ENCODE data around the gene RBMX2. TPM values are rescaled to one million over a fixed set of nuclear protein-coding genes. Genes with fewer than 3 reads are reported as not detected.
A peak's percentile ranks its signal among the peaks of the same experiment; 100 is the strongest.
"Not testable (repeated sequence)": the region's sequence is repeated elsewhere in the genome, so short reads cannot be mapped to it uniquely, and the experiment has no call there.

Gene RBMX2, protein sequence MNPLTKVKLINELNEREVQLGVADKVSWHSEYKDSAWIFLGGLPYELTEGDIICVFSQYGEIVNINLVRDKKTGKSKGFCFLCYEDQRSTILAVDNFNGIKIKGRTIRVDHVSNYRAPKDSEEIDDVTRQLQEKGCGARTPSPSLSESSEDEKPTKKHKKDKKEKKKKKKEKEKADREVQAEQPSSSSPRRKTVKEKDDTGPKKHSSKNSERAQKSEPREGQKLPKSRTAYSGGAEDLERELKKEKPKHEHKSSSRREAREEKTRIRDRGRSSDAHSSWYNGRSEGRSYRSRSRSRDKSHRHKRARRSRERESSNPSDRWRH
- 10 to 100 TPM in 6 of 9 donors, 1 to 10 TPM in 3; 7.4 to 11.6 (median 10.6) TPM for total RNA-seq
- polyA plus RNA-seq: 10 to 100 TPM; 12.0 to 12.6 TPM
- long read RNA-seq, donor 1, partial matches to known transcripts: 3 of 5 reads
- long read RNA-seq, donor 1, other reads (novel, unspliced or antisense): 1 of 5 reads
- long read RNA-seq, donor 2, partial matches to known transcripts: 1 of 4 reads
- long read RNA-seq, donor 2, other reads (novel, unspliced or antisense): 1 of 4 reads
- long read RNA-seq, donor 3, partial matches to known transcripts: 2 of 5 reads
- long read RNA-seq, donor 3, other reads (novel, unspliced or antisense): 0 of 5 reads

DNA sequence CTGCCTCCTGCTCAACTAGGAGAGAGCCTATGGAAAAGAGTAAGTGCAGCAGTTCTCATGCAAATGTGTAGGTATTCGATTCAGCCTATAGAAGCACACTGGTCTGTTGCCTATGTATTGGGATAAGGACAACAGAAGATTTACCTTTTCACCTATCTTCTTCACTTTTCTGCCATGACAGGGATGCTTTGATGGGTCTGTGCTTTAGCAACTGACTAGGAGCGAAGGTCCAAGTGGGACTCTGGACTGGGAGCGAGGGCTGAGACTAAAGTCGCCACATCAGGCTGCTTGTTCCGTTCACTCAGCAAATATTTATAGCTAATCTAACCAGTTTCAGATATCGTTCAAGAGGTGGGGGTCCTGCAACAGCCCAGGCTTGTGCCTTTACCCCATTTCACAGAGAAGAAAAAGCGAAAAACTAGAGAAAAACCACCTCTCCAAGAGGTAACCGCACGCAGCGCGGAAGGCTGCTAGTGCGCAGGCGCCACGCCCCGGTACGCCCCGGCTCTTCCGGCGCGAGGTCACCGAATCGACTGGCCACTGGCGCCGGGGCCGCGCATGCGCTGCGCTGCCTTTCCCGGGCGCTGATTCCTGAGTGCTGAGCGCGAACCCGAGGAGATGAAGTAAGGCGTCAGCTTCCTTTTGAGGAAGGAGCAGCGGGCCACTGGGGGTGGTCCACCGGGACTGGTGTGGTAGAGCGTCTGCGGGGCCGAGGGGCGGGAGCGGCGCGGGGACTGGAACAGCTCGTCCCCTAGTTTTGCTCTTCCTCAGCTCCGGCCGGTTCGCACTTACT, at the start of gene RBMX2:
Gene RBMX2, plus strand, starts transcription at position 573 of the 793 bp plus-strand sequence. Its CDS starts 46 bp downstream, at position 619.
- 1 to 44% (median 21%) methylated on average over 37 to 47 of the region's 47 CpGs for WGBS, 4 donors
- intact Hi-C loops (cut with DNase I): loop anchor here in 1 of 10 donors (5.0 kb wide), 1 partner anchor 511 kb away; no protein-coding TSS in a partner anchor
- H3K27me3 ChIP-seq: peaks cover 0 to 8% (median 0%) of the 10 kb centered on the region in 9 donors
- H3K9me3 ChIP-seq: no peaks in the 10 kb centered on the region
- TF ChIP-seq POLR2A (IDR thresholded peaks at IDR 0.05): peak in 1 of 2 donors; percentile 76
- TF ChIP-seq, protein P1, sequence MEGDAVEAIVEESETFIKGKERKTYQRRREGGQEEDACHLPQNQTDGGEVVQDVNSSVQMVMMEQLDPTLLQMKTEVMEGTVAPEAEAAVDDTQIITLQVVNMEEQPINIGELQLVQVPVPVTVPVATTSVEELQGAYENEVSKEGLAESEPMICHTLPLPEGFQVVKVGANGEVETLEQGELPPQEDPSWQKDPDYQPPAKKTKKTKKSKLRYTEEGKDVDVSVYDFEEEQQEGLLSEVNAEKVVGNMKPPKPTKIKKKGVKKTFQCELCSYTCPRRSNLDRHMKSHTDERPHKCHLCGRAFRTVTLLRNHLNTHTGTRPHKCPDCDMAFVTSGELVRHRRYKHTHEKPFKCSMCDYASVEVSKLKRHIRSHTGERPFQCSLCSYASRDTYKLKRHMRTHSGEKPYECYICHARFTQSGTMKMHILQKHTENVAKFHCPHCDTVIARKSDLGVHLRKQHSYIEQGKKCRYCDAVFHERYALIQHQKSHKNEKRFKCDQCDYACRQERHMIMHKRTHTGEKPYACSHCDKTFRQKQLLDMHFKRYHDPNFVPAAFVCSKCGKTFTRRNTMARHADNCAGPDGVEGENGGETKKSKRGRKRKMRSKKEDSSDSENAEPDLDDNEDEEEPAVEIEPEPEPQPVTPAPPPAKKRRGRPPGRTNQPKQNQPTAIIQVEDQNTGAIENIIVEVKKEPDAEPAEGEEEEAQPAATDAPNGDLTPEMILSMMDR (IDR thresholded peaks at IDR 0.05): no peak
- H3K4me3 ChIP-seq: peak within 1 kb of the TSS; percentile 46 to 94 (median 70)
- DNase-seq (peak; percentile 71 to 84 (median 77)), ATAC-seq (peak; percentile 92 to 100 (median 96))
- H3K27ac ChIP-seq: peak within 1 kb of the TSS; percentile 32 to 79 (median 70)
- peaks cover 0 to 14% (median 0%) of the 10 kb centered on the region in 12 donors for H3K4me1 ChIP-seq
- H3K36me3 ChIP-seq: peaks cover 0 to 15% (median 3%) of the 10 kb centered on the region in 9 donors

DNA sequence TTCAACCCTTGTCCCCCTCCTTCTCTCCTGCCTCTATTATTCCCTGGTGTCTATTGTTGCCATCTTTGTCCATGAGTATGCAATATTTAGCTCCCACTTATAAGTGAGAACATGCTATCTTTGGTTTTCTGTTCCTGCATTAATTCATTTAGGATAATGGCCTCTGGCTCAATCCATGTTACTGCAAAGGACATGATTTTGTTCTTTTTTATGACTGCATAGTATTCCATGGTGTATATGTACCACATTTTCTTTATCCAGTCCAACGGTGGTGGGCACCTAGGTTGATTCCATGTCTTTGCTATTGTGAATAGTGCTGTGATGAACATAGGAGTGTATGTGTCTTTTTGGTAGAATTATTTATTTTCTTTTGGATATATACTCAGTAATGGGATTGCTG, 49.7 kb upstream of the RBMX2 start:
- intact Hi-C loops (cut with DNase I); H3K9me3 ChIP-seq; H3K27ac ChIP-seq; DNase-seq; H3K4me1 ChIP-seq; ATAC-seq; H3K4me3 ChIP-seq; H3K27me3 ChIP-seq: not testable (repeated sequence)
- 81 to 100% (median 91%) methylated on average over 1 of the region's 1 CpG for WGBS, 4 donors
- peaks cover 0 to 27% (median 9%) of the 10 kb centered on the region in 9 donors for H3K36me3 ChIP-seq

DNA sequence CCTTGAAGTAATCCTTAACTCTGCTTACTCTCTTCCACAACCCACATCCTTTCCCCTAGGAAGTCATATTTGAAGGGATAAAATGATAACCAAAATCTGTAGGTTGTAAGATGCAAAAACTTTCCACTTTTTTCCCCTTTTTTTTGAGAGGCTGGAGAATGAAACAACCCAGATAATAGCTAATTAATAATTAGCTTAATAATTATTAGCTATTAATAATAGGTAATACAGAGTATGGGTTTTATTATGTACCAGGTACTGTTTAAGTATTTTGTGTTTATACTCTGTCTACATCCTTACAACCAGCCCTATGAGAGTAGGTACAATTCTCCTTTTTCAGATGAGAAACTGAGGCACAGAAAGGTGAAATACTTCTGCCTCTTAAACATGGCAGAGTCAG, 25.7 kb upstream of the RBMX2 start:
- ATAC-seq (no peak), DNase-seq (no peak)
- H3K4me1 ChIP-seq: no peaks in the 10 kb centered on the region
- intact Hi-C loops (cut with DNase I): no loop called here
- H3K4me3 ChIP-seq: no peak overlapping the region
- H3K27me3 ChIP-seq: no peaks in the 10 kb centered on the region
- H3K27ac ChIP-seq: no peak overlapping the region
- TF ChIP-seq, protein P1 (IDR thresholded peaks at IDR 0.05): no peak
- TF ChIP-seq POLR2A (IDR thresholded peaks at IDR 0.05): no peak
- H3K9me3 ChIP-seq: no peaks in the 10 kb centered on the region
- H3K36me3 ChIP-seq: peaks cover 0 to 7% (median 0%) of the 10 kb centered on the region in 9 donors

DNA sequence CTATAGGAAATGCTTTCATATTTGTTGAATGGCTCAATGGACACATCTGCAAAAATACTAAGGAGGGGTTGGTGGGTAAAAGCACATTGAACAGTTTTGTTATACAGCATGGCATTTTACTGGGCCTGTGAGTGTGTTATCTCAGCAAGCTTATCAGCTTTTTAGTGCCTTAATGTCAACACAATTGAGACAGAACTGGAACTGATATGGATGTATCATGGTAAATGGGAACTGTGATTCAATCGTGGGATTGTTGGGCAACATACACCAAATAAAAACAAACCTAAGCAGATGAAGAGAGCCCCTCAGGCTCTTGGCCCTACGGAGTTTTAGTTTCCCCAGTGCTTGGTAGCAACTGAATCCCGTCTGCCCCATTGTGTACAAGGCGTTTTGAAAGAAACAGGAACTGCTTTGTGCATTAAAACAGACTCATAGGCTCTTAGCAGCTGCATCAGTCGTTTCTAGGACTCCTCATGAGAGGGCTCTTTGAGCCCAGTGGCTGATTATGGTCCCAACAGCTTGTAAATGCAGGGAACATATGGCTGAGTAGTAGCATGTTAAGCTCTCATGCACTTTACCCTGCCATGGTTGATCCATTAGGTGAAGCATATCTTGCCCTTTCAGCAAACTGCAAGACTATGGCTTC, 23.6 kb upstream of the RBMX2 start:
- WGBS, 4 donors: 24 to 33% (median 29%) methylated on average over 5 of the region's 5 CpGs
- Histone ChIP-seq H3K9me3 (no peaks in the 10 kb centered on the region), H3K27ac (no peak overlapping the region), H3K36me3 (peaks cover 0 to 4% (median 0%) of the 10 kb centered on the region in 9 donors), H3K4me3 (no peak overlapping the region), H3K27me3 (no peaks in the 10 kb centered on the region), H3K4me1 (no peaks in the 10 kb centered on the region)
- intact Hi-C loops (cut with DNase I): no loop called here
- DNase-seq (no peak), ATAC-seq (no peak)
- no peak for TF ChIP-seq POLR2A (IDR thresholded peaks at IDR 0.05)
- TF ChIP-seq, protein P1 (IDR thresholded peaks at IDR 0.05): no peak

Measured in heart left ventricle (tissue), 16 donors.